HG03025 (cell line): ENCODE measurements around the gene EPB41.

ENCODE experiments used
- ATAC-seq: cut with Tn5 transposase; IDR thresholded peaks from one replicate; pipeline ENCODE4 v1.9.1; 2021; ENCODE audit warnings: mild to moderate bottlenecking, moderate library complexity; ENCODE audit not compliant: unreplicated experiment, low FRiP score

Gene EPB41

DNA sequence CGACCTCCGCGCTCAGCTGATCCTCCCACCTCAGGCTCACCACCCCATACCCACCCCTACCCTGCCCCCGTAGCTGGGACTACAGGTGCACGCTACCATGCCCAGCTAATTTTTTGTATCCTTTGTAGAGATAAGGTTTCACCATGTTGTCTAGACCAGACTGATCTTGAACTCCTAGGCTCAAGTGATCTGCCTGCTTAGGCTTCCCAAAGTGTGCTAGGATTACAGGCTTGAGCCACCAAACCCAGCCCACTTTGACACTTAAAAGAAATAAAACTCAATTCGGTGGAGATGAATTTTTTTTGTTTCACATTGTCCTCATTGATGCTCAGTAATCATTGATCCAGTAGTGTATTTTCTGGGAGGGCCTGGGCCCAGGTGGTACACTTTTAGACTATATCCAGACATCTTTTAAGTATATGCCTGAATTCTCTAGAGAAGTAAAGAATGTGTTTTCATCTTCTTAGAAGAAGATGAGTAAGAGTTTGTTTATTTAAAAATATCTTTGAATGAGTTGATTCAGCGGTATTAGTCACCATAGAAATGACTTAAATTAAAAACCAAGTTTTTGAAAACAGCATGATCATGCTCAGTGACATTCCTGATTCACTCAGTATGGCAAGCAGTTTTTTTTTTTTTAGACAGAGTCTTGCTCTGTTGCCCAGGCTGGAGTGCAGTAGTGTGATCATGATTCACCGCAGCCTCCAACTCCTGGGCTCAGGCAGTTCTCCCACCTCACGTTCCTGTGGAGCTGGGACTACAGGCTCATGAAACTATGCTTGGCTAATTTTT is 57.8 kb downstream of the EPB41 start:
- ATAC-seq: no peak

- ATAC-seq: no peak
These were observed 59.4 kb downstream of the EPB41 start for GRCh38 chr1:28973596-28974421.

DNA sequence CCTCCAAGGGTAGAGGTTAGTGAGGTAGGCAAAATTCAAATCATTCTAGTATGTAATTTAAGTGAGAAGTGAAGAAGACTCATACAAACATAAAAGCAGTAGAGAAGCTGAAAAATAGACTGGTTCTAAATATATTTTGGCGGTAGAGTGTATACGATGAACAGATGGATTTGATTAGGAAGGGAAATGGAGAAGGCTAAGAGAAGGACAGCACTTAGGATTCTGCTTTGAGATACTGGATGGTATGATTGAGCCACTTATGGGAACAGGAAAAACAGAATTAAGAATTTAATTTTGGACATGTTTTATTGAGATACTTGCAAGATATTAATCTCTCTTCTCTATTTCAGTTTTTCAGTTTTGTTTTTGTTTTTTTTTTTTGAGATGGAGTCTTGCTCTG is 60.1 kb downstream of the EPB41 start:
- ATAC-seq: no peak

DNA sequence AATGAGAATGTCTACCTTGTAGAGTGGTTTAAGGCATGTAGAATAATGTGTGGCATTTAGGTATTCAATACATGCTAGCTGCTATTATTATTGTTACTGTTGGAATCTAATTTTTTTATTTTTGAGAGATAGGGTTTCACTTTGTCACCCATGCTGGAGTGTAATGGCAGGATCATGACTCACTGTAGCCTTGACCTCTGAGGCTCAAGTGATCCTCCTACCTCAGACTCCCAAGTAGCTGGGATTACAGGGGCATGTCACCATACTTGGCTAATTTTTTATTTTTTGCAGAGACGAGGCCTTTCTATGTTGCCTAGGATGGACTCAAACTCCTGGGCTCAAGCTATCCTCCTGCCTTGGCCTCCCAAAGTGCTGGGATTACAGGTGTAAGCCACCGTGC is 61.9 kb downstream of the EPB41 start:
- no peak for ATAC-seq

DNA sequence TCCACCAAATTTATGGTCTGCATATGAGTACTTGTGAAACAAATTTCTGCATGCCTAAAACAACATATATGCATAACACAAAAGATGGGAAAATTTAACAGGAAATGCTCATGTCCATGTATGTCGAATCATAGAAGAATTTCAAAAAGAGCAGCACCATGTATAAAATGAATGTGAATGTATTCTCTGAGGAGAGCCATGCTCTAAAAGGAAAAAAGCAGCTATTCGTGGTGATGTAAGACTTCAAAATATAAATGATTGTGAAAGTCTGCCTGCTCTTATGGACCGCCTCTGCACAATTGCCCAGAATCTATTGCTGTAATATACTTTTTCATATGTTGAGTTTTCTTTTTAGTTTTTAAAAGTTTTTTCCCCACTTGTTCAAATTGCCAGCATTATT is 66.8 kb downstream of the EPB41 start:
- no peak for ATAC-seq

DNA sequence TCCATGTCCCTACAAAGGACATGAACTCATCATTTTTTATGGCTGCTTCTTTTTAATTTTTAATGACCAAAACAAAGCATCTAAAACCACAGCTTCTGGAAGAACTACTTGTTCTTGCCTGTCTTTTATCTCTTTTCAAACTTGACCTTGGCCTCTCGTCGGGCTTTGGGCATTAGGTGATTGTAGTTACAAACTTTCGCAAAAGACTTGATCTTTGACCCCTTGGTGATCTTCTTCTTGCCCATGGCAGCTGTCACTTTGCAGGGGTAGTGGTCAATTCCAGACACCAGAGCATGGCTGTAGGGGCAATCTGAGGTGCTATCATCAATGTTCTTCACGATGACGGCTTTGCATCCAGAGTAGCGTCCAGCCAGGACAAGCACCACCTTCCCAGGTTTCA is 67.8 kb downstream of the EPB41 start:
- ATAC-seq: no peak

DNA sequence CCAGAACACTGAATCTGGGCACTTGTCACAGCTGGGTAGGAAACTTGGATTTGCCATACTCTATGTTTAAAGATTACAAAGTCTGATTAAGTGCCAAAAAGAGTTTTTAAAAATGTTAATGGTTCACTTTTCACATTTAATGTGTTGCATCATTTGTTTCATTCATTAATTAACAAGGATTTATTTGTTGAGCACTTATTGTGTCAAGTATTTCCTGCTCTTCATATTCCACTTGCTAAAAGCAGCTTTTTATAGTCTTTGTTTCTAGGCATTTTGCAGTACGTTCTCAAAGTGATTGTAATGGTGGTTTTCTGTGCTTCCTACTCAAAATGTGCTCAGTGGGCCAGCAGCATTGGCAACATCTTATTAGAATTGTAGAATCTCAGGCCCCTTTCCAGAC is 68.7 kb downstream of the EPB41 start:
- ATAC-seq: no peak

DNA sequence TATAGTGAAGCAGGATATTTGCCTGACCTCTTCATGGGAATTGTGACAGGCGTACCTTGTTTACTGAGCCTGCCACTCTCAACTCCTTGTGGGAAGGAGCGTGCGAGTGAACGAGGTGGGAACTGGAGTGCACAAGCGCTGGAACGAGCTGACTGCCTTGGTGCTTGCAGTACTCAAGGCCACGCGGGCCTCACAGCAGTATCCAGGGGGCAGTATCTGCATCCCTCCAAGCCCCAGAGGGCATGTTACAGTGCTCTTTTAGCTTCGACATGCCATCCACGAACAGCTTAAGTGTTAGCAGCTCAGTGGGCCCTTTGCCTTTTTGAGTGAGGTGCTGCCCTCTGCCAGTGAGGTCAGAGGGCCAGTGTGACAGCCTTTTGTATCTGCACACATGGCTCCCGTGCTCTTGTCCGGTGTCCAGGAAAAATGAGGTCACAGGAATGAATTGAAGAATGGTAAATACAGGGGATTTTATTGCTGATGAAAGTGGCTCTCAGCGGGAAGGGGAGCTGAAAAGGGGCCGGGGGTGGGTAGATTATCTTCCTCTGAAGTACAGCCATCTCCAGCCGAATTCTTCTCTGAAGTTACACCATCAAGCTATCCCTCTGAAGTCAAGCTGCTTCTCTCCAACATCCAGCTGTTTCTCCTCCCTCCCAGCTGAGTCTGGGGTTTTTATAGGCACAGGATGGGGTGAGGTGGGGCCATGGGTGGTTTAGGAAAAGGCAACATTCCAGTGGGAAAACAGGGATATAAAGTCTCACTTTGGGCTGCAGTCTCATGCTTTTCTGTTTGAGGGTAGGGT is 69.3 kb downstream of the EPB41 start:
- no peak for ATAC-seq

GRCh38 chr1:28984311-28984684 is 69.9 kb downstream of the EPB41 start:
- no peak for ATAC-seq

- no peak for ATAC-seq
These were observed 71.1 kb downstream of the EPB41 start for GRCh38 chr1:28985427-28985826.

- ATAC-seq: no peak
These were observed 72.0 kb downstream of the EPB41 start for GRCh38 chr1:28986306-28986910.

DNA sequence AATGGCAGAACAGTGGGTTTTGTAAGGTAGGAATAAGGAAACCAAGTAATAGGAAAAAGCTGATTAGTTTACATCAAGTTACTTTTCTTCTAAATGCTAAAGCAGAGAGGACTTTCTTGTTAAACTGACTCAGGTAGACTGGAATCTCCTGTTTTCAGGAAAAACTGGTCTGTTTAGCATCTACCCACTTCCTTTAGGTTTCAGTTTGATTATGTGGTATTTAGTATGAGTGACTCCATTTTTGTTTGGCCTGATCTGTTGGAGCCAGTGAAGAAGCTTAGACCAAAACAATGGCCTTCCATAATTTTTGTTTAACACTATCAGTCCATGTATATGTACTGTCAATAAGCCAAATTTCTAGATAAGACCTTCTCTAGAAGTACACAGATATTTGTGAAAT is 88.4 kb downstream of the EPB41 start:
- no peak for ATAC-seq

DNA sequence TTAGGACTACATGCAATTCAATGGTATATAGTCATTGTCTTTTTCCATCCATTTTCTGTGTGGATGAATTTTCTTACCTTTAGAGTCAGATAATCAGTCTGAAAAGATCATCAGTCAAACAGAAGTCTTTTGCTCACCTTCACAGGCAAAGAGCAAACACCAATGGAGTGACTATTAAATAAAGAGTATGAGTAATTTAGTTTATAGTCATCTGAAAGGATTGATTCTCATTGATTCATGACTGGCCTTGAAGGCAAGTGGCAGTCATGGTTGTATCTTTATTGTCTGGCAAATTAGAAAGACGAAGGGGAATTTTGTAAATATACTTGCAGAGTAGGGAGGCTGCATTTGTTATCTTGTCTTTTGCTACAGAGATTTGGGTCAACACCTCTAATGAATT is 89.9 kb downstream of the EPB41 start:
- no peak for ATAC-seq

- ATAC-seq: no peak
These were observed 90.4 kb downstream of the EPB41 start for GRCh38 chr1:29004798-29005197.

DNA sequence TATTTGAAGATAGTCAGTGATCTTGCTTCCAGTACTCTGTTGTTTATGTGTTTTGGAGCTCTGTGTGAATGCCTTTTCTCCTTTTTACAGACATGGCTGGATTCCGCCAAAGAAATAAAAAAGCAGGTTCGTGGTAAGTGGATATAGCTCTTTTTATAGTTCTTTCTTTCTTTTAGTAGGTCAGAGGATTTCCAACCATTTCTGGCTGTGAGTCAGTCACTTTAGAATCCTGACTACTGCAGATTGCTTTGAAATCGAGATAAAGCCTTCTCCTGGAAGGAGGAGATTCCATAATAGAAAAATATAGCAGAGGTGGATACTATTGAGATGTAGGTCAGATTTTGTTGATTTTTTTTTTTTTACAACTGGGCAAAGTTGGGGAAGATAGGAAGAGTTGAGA is 97.4 kb downstream of the EPB41 start:
- no peak for ATAC-seq

GRCh38 chr1:29017235-29017634 is 102.9 kb downstream of the EPB41 start:
- no peak for ATAC-seq

DNA sequence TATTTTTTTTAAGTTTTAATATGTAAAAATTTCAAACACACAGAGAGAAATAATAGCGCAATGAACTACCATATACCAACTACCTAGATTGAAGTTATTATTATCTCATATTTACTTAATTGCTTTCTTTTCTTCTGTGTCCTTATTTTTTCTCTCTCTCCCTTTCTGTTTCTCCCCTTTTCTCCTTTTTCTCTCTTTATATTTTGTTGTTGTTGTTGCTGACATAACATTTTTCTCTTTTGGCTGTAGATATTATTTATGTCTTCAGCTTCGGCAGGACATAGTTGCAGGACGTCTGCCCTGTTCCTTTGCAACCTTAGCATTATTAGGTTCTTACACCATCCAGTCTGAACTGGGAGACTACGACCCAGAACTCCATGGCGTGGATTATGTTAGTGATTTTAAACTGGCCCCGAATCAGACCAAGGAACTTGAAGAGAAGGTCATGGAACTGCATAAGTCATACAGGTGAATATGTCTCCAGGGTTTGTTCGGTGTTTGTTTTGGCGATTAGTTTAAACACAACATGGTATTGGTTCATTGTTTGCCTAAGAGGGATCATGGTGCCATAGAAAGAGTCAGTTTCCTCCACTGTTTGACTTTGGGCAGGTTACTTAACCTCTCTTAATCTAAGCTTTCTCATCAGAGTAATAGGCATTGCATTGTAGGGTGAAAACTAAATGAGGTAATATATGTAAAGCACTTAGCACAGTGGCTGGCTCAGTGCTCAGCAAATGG is 103.8 kb downstream of the EPB41 start:
- ATAC-seq: no peak

DNA sequence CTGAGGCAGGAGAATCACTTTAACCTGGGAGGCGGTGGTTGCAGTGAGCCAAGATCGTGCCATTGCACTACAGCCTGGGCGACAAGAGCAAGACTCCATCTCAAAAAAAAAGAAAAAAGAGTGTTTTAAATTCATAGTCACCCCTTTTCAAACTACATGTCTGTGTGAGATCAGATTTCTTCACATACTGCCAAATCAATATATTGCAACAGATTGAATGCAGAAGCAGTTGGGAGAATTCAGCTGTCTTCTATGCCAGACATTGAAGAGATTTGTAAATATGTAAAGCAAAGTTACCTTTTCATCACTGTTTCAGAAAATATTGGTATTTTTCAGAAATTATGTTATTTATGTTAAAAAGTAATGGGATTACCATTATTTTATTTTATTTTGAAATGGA is 108.3 kb downstream of the EPB41 start:
- ATAC-seq: no peak

- no peak for ATAC-seq
These were observed 115.3 kb downstream of the EPB41 start for GRCh38 chr1:29029667-29030066.

DNA sequence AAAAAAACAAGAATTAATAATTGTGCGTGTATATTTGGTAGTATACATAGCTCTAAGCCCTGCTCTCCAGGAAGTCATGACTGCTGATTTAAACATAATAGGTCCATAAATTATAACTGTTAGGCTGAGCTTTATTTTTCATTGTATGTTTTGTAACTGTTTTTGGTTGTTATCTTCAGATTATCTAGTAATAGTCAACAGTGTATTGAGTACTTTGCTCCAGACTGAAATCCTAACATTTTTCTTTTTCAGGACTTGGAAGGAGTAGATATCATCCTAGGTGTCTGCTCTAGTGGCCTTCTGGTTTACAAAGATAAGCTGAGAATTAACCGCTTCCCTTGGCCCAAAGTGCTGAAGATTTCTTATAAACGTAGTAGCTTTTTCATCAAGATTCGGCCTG is 118.5 kb downstream of the EPB41 start:
- ATAC-seq: no peak
